AG09309 (cell line): Measurements from ENCODE around the gene ATG10.

Experiments used
- DNase-seq: peaks from one replicate; pipeline ENCODE4 v3.0.0-alpha.2; 2010; ENCODE audit warnings: low read depth
- H3K4me3 ChIP-seq: 2 replicates; pipeline ENCODE4 v1.5.1; 2011; ENCODE audit warnings: mild to moderate bottlenecking, low read depth, low read length, moderate library complexity; ENCODE audit not compliant: control insufficient read depth
- CTCF ChIP-seq: IDR thresholded peaks from 2 replicates; pipeline ENCODE4 v1.5.1; 2011; ENCODE audit warnings: mild to moderate bottlenecking, low read depth, low read length, inconsistent platforms; ENCODE audit not compliant: insufficient read depth, control insufficient read depth; ENCODE audit errors: missing control alignments

Gene ATG10

DNA sequence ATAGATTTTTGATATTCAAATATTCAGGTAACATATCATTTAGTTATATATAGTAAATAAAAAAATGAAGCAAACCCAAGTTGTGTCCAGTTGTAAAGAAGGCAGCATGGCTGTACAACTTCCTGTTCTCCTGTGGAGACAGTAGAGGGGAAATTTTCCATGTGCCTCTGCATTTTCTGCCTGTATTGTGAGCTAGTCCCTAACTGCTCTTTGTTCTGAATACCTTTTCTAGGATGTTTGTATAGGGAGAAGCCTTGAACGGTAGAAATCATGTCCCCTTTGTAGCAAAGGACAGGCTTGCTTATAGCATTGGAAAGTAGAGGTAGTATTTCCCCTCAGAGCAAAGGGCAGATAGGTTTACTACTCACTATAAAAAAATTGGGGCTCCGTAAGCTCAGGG lies 319.6 kb downstream of the ATG10 start:
- no peak for DNase-seq
- H3K4me3 ChIP-seq, result no peak overlapping the region
- TF ChIP-seq CTCF, result no peak

DNA sequence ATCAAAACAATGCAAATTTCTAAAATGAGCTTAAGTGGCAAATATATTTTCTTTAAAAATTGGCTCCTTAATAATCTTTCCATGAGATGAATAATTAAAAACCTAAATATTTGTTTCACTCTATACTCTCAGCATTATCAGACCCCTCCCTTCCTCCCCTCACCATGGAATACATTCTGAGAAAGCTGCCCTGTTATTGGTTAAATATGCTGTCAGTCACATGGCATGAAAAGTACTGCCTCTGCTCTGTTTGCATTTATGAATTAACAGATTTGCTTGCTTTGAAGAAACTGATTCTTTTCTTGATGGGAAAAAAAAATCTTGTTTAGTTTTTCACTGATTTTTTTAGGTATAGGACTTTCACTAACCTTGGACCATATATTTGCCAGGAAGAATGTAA lies 323.3 kb downstream of the ATG10 start:
- no peak overlapping the region for H3K4me3 ChIP-seq
- TF ChIP-seq CTCF, result no peak
- DNase-seq, result no peak

GRCh38 chr5:82295959-82296531 lies 324.2 kb downstream of the ATG10 start:
- no peak for TF ChIP-seq CTCF
- H3K4me3 ChIP-seq, result no peak overlapping the region
- DNase-seq, result no peak

- no peak for DNase-seq
- no peak overlapping the region for H3K4me3 ChIP-seq
- TF ChIP-seq CTCF, result no peak
Measured at GRCh38 chr5:82296929-82297328, 325.1 kb downstream of the ATG10 start.

DNA sequence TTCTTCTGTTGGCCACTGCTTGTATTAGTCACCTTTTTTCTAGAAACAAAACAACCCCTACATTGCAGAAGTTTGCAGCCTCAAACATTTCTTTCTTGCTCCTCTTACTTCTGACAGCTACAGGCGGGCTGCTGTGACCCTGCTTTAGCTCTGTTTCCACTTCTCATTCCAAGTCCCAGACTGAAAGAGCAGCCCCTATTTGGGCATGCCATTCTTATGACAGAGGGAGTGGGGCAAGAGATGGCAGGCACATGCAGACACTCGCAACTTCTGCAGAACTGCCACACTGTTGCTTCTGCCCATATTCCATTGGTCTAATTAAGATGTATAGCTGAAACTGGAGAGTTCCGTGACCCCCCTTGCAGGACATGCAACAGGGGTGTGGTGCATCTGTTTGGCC lies 325.9 kb downstream of the ATG10 start:
- no peak overlapping the region for H3K4me3 ChIP-seq
- no peak for TF ChIP-seq CTCF
- no peak for DNase-seq

GRCh38 chr5:82298668-82299067 lies 326.8 kb downstream of the ATG10 start:
- no peak overlapping the region for H3K4me3 ChIP-seq
- DNase-seq, result no peak
- no peak for TF ChIP-seq CTCF

- no peak for TF ChIP-seq CTCF
- H3K4me3 ChIP-seq, result no peak overlapping the region
- DNase-seq, result no peak
Measured at GRCh38 chr5:82301190-82301589, 329.4 kb downstream of the ATG10 start.
